ENCODE data around the gene HOXB9. TPM values are rescaled to one million over a fixed set of nuclear protein-coding genes. Genes with fewer than 3 reads are reported as not detected.

The HOXB9 gene
- total RNA-seq, 2 experiments from 2014 or later: not detected

- Mint-ChIP-seq H3K27me3 (peaks cover 98% of the 10 kb centered on the region), H3K4me1 (ENCODE audit: low read depth) (peaks cover 47% of the 10 kb centered on the region), H3K9me3 (no peaks in the 10 kb centered on the region), H3K36me3 (ENCODE audit: low read depth) (no peaks in the 10 kb centered on the region), H3K27ac (no peak overlapping the region), H3K4me3 (peak overlapping the region; percentile 69)
- H3K27ac ChIP-seq (ENCODE audit: low read depth in 1 of 2, low read length in 2 of 2): no peak overlapping the region
- POLR2A ChIA-PET: no interaction called here
- peak overlapping the region; percentile 47 for H3K4me3 ChIP-seq (ENCODE audit: low read length)
- peaks cover 89 to 96% of the 10 kb centered on the region in 2 experiments for H3K27me3 ChIP-seq (ENCODE audit: control insufficient read depth in 1 of 2, insufficient read depth in 2 of 2, low read length in 2 of 2)
- CTCF ChIA-PET: no interaction called here
- ATAC-seq (ENCODE audit: poor library complexity) (no peak), DNase-seq (peak in 4 of 14 experiments; percentile 23 to 72 (median 59))
- peaks cover 0 to 29% of the 10 kb centered on the region in 2 experiments for H3K9me3 ChIP-seq (ENCODE audit: control insufficient read depth in 1 of 2, insufficient read depth in 1 of 2, low read length in 2 of 2)
- no peaks in the 10 kb centered on the region for H3K36me3 ChIP-seq (ENCODE audit: insufficient read depth, low read length)
- H3K4me1 ChIP-seq (ENCODE audit: insufficient read depth, low read length): peaks cover 58% of the 10 kb centered on the region
- intact Hi-C loops (cut with DNase I, micrococcal nuclease): no loop called here
- no peak for TF ChIP-seq CTCF (IDR thresholded peaks at IDR 0.05)
Measured at GRCh38 chr17:48597778-48598631, 28.2 kb downstream of the HOXB9 start.

GRCh38 chr17:48597528-48597777 is 28.7 kb downstream of the HOXB9 start:
- Histone ChIP-seq H3K9me3 (ENCODE audit: control insufficient read depth in 1 of 2, insufficient read depth in 1 of 2, low read length in 2 of 2) (peaks cover 0 to 29% of the 10 kb centered on the region in 2 experiments), H3K4me3 (ENCODE audit: low read length) (peak overlapping the region; percentile 47), H3K4me1 (ENCODE audit: insufficient read depth, low read length) (peaks cover 58% of the 10 kb centered on the region), H3K27ac (ENCODE audit: low read depth in 1 of 2, low read length in 2 of 2) (no peak overlapping the region), H3K27me3 (ENCODE audit: control insufficient read depth in 1 of 2, insufficient read depth in 2 of 2, low read length in 2 of 2) (peaks cover 89 to 96% of the 10 kb centered on the region in 2 experiments), H3K36me3 (ENCODE audit: insufficient read depth, low read length) (no peaks in the 10 kb centered on the region)
- Mint-ChIP-seq H3K4me3 (peak overlapping the region; percentile 69), H3K27me3 (peaks cover 98% of the 10 kb centered on the region), H3K36me3 (ENCODE audit: low read depth) (no peaks in the 10 kb centered on the region), H3K27ac (no peak overlapping the region), H3K4me1 (ENCODE audit: low read depth) (peaks cover 49% of the 10 kb centered on the region), H3K9me3 (no peaks in the 10 kb centered on the region)
- TF ChIP-seq CTCF (IDR thresholded peaks at IDR 0.05): no peak
- DNase-seq (peak in 2 of 14 experiments; percentile 33 to 53), ATAC-seq (ENCODE audit: poor library complexity) (peak; percentile 31)
- POLR2A ChIA-PET: no interaction called here
- CTCF ChIA-PET: no interaction called here
- intact Hi-C loops (cut with DNase I, micrococcal nuclease): no loop called here

GRCh38 chr17:48596735-48597527 is 29.2 kb downstream of the HOXB9 start:
- Histone ChIP-seq H3K9me3 (ENCODE audit: control insufficient read depth in 1 of 2, insufficient read depth in 1 of 2, low read length in 2 of 2) (peaks cover 0 to 29% of the 10 kb centered on the region in 2 experiments), H3K27me3 (ENCODE audit: control insufficient read depth in 1 of 2, insufficient read depth in 2 of 2, low read length in 2 of 2) (peaks cover 88 to 95% of the 10 kb centered on the region in 2 experiments), H3K36me3 (ENCODE audit: insufficient read depth, low read length) (no peaks in the 10 kb centered on the region), H3K27ac (ENCODE audit: low read depth in 1 of 2, low read length in 2 of 2) (no peak overlapping the region), H3K4me1 (ENCODE audit: insufficient read depth, low read length) (peaks cover 58% of the 10 kb centered on the region), H3K4me3 (ENCODE audit: low read length) (peak overlapping the region; percentile 47)
- Mint-ChIP-seq H3K4me1 (ENCODE audit: low read depth) (peaks cover 47% of the 10 kb centered on the region), H3K9me3 (no peaks in the 10 kb centered on the region), H3K36me3 (ENCODE audit: low read depth) (no peaks in the 10 kb centered on the region), H3K27me3 (peaks cover 98% of the 10 kb centered on the region), H3K27ac (no peak overlapping the region), H3K4me3 (peak overlapping the region; percentile 69)
- intact Hi-C loops (cut with DNase I, micrococcal nuclease): no loop called here
- no peak for TF ChIP-seq CTCF (IDR thresholded peaks at IDR 0.05)
- ATAC-seq (ENCODE audit: poor library complexity): peak; percentile 4
- POLR2A ChIA-PET: interaction anchor here (1.0 kb wide), 1 partner anchor 11 kb away, joined by 3 read pairs; no protein-coding TSS in a partner anchor
- CTCF ChIA-PET: interaction anchor here (0.9 to 5.0 kb wide), 3 partner anchors 22 to 261 kb away, joined by 3 to 24 read pairs (median 4); no protein-coding TSS in a partner anchor
- DNase-seq: no peak

Data from CD4-positive, alpha-beta T cell (primary cell).